ENCODE results near the gene BDH1. TPM values are rescaled to one million over a fixed set of nuclear protein-coding genes. Genes with fewer than 3 reads are reported as not detected.

Gene BDH1
- polyA plus RNA-seq, 1 of the 3 experiments (the other 2 are of a cell fraction), result 19.8 TPM

DNA sequence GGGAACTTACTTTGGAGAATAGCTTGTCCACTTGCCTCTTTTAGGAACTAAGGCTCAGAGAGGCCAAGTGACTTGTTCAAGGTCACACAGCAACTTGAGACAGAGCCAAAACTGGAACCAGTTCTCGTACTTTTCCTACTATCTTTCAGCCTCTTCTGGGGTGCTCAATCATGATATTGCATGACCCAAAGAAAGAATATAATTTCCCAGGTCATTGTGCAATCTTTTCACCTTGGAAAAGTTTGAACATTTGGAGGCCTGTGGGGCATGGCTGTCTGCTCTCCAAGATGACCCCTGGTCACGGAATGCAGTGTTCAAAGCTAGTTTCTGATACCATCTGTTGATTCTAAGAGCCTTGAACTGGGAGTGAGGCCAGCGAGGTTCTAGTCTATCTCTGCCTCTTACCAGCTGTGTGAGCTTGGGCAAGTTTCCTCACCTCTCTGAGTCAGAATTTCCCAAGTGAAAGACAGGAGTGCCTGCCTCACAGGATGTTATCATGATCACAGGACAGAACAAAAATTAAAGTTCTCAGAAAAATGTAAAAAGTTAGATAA, 89.7 kb downstream of the BDH1 start (continued):
- 0 out of 2 replicates have a peak, but pooled peaks have one; percentile 11 for TF ChIP-seq NFIC (IDR thresholded peaks at IDR 0.05; ENCODE audit: borderline replicate concordance)
- no peak for TF ChIP-seq RFX5 (IDR thresholded peaks at IDR 0.05; ENCODE audit: low read length)
- TF ChIP-seq EP300 (IDR thresholded peaks at IDR 0.05; ENCODE audit: borderline replicate concordance in 1 of 2, low read depth in 1 of 2, low read length in 1 of 2), result peak in 1 of 2 experiments; percentile 20; a peak in 1 of 4 replicates
- TF ChIP-seq EZH2phosphoT487 (IDR thresholded peaks at IDR 0.05; ENCODE audit: borderline replicate concordance, low read depth), result no peak
- TF ChIP-seq GATA2 (CRISPR knock-in tag; IDR thresholded peaks at IDR 0.05), result no peak
- no peak for TF ChIP-seq MEF2A (IDR thresholded peaks at IDR 0.05; ENCODE audit: borderline replicate concordance, low read depth)
- peak; percentile 27; the same call in 1 of the 2 replicates for TF ChIP-seq FOSL2 (IDR thresholded peaks at IDR 0.05; ENCODE audit: borderline replicate concordance, low read depth)
- TF ChIP-seq ELF1 (IDR thresholded peaks at IDR 0.05), result no peak
- no peak for TF ChIP-seq FOXJ3 (CRISPR knock-in tag; IDR thresholded peaks at IDR 0.05)
- no peak for TF ChIP-seq NRF1 (IDR thresholded peaks at IDR 0.05; ENCODE audit: low read depth, low read length)
- TF ChIP-seq CTCF (IDR thresholded peaks at IDR 0.05), result no peak
- no peak for TF ChIP-seq ZBTB33 (IDR thresholded peaks at IDR 0.05; ENCODE audit: borderline replicate concordance, low read depth)
- TF ChIP-seq TEAD4 (IDR thresholded peaks at IDR 0.05; ENCODE audit: borderline replicate concordance, insufficient read depth), result no peak
- no peak for TF ChIP-seq SMC3 (IDR thresholded peaks at IDR 0.05; ENCODE audit: low read depth, low read length)
- TF ChIP-seq CHD2 (IDR thresholded peaks at IDR 0.05; ENCODE audit: low read length, partially characterized antibody), result no peak
- peak; percentile 10; the same call in 1 of the 2 replicates for TF ChIP-seq RXRA (IDR thresholded peaks at IDR 0.05; ENCODE audit: borderline replicate concordance, low read depth)
- no peak for TF ChIP-seq MXI1 (IDR thresholded peaks at IDR 0.05; ENCODE audit: low read depth, low read length)
- no peak for TF ChIP-seq USF1 (IDR thresholded peaks at IDR 0.05; ENCODE audit: borderline replicate concordance, low read depth)
- TF ChIP-seq POLR2AphosphoS5 (IDR thresholded peaks at IDR 0.05; ENCODE audit: low read depth, low read length), result no peak

Data from SK-N-SH (cell line).